HG03575 (cell line): Measurements from ENCODE around the gene ANAPC16.
"Not testable (repeated sequence)": the region's sequence is repeated elsewhere in the genome, so short reads cannot be mapped to it uniquely, and the experiment has no call there.

Experiments
- ATAC-seq: cut with Tn5 transposase; IDR thresholded peaks from one replicate; pipeline ENCODE4 v1.9.1; 2021; ENCODE audit not compliant: unreplicated experiment, insufficient number of reproducible peaks, low FRiP score; ENCODE audit errors: extremely low read depth

ANAPC16 gene

DNA sequence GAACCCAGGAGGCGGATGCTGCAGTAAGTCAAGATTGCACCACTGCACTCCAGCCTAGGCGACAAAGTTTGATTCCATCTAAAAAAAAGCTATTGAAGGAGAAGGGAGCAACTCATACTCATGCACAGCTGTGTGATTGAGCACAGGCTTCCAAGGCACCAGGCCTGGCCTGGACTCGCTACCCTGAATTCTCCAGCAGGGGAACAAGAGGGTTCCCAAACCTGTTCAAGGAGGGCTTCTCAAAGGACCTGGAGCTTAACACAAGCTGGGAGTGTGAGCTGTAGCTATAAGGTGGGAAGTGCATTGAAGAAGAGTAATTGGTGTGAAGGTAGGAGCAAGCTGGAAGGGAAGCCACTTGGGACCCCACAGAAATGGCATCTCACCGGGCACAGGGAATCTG lies 42.8 kb downstream of the ANAPC16 start:
- ATAC-seq = no peak

GRCh38 chr10:72259491-72260238 lies 43.9 kb downstream of the ANAPC16 start:
- no peak for ATAC-seq

GRCh38 chr10:72260239-72260975 lies 44.6 kb downstream of the ANAPC16 start:
- peak; percentile 20 for ATAC-seq

- ATAC-seq = peak; percentile 31
Observed at GRCh38 chr10:72260976-72261783, 45.4 kb downstream of the ANAPC16 start.

GRCh38 chr10:72261784-72262404 lies 46.1 kb downstream of the ANAPC16 start:
- ATAC-seq = no peak

- ATAC-seq = no peak
Observed at GRCh38 chr10:72263613-72264241, 47.9 kb downstream of the ANAPC16 start.

- ATAC-seq = no peak
Observed at GRCh38 chr10:72264536-72264935, 48.7 kb downstream of the ANAPC16 start.

DNA sequence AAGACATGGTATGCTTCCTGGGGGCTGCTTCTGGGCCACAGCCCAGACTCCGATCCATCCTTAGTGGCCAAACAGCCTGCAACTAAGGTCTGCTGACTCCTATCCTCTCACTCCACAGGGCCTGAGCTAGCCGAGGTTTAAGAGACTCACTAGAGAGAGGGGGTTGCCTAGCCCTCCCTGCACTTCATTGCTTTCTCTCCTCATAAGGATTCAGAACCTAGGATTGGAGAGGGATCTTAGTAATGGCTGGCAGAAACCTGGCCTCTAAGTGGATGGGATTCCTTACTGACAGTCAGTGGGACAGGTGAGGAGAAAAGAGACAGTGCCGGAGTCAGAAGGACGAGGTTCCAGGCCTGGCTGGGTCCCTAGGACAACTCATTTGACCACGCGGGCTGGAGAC lies 49.7 kb downstream of the ANAPC16 start:
- no peak for ATAC-seq

GRCh38 chr10:72265990-72266865 lies 50.4 kb downstream of the ANAPC16 start:
- ATAC-seq = no peak

GRCh38 chr10:72267381-72267780 lies 51.6 kb downstream of the ANAPC16 start:
- ATAC-seq = no peak

DNA sequence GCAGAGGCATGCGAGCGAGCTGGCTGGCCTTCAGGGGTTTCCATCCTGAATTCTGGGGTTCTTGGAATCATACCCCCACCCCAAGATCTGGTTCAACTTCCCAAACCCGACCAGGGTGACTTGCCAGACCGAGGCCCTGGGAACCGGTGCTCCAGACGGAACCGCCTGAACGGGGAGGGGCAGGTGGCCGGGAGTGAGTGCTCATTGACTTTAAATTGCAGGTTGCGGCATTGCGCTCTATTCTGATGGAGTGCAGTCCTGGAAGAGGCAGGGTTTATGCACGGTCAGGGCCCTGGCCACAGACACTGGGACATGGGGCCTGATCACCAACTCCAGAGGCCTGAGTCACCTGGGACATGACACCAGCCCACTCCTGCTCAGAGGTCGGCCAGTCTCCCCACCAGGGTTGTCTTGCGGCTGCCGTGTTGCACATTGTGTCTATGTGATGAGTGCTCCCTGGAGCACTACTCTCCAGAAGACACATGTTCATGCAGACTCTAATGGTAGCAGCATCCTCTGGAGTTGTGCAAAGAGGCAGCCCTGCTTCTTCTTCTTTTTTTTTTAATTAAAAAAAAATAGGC lies 52.1 kb downstream of the ANAPC16 start:
- ATAC-seq = no peak

DNA sequence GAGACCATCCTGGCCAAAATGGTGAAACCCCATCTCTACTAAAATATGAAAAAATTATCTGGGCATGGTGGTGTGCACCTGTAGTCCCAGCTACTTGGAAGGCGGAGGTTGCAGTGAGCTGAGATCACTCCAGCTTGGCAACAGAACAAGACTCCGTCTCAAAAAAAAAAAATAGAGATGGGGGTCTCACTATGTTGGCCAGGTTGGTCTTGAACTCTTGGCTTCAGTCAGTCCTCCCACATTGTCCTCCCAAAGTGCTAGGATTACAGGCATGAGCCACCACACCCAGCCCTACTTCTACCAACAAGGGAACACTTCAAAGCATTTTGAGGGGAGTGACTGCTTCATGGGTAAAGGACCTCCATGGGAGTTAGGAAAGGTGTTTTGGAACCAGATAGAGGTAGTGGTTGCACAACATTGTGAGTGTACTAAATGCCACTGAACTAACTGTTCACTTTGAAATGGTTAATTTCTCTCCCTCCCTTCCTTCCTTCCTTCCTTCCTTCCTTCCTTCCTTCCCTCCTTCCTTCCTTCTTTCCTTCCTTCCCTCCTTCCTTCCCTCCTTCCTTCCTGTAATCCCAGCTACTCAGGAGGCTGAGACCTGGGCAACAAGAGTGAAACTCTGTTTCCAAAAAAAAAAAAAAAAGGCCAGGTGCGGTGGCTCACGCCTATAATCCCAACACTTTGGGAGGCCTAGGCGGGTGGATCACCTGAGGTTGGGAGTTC lies 52.8 kb downstream of the ANAPC16 start:
- ATAC-seq = not testable (repeated sequence)

GRCh38 chr10:72270607-72271281 lies 54.9 kb downstream of the ANAPC16 start:
- no peak for ATAC-seq

DNA sequence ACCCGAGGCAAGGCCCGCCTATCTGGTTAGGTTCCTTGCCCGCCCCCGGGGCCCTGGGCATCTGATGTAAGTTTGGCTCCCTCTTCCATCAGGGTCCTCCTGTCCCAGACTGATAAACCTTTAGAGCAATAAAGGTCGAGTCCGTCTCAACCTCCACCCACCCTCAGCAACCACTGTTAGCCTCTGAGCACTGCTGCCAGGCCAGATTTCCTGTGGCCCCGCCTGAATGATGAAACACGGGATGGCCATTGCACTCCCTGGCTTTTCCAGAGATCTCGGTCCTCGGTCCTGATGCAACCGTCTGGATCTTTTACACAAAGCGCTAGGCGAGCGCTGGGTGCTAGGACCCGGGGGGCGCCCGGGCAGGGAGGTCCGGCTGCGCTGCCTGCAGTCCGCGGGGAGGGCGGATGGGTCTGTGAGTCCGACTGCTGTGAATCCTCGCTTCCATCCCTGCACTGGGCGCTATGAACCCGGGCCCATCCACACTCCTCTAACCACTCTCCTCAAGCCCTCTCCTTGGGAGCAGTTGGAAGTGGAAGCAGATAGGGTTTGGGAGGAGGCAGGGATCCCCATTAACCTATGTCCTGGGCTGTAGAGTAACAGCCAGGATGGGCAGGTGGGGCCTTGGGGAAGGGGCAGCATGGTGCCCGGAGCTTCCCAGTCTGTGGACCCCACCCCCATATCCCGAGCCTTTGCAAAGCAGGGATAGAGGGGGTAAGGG lies 57.0 kb downstream of the ANAPC16 start:
- no peak for ATAC-seq

DNA sequence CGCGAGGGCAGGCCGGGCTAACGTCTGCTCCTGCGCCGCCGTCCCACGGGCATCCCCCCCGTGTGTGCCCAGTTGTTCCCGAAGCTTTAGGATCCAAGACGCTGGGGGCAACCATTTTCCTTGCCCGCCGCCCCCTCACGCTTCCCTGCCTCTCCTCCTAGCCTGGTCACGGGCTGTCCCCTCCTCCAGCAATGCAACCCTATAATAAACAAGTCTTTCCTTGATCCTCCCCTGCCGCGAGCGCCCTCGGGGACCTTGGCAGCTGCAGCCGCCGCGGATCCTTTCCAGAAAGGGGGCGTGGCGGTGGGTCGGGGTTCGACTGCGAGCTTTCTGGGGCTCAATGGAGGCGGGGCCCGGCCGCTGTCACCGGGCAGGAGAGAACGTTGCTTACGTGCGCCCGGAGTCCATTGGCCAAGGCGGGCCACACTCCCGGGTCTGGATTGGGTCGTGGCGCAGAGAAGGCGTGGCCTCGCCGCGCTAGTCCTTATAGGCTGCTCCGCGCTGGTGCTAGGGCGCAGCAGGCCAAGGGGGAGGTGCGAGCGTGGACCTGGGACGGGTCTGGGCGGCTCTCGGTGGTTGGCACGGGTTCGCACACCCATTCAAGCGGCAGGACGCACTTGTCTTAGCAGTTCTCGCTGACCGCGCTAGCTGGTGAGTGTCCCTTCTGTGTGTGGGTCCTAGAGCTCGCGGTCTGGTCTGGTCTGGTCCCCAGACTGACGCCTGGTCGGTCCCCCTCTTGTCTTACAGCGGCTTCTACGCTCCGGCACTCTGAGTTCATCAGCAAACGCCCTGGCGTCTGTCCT lies 57.8 kb downstream of the ANAPC16 start, which contains the start of gene DDIT4:
Gene DDIT4 (plus strand): TSS at position 515 of the 803 bp plus-strand sequence. CDS start 293 bp downstream, outside the sequence.
- peak; percentile 35 for ATAC-seq
